HEK293 (cell line): ENCODE measurements around the gene HRC.

Experiments used
- GFI1B ChIP-seq: fragments of 450-650 bp; formaldehyde crosslinking; IDR thresholded peaks from 2 replicates; pipeline ENCODE4 v1.5.1; 2016; ENCODE audit warnings: missing biosample characterization, missing genetic modification characterization
- HOXA7 ChIP-seq: sonication (generic); formaldehyde crosslinking; IDR thresholded peaks from 2 replicates; pipeline ENCODE4 v1.8.1; 2022; ENCODE audit warnings: missing genetic modification reagents, borderline replicate concordance
- HOXC10 ChIP-seq: sonication (generic); formaldehyde crosslinking; IDR thresholded peaks from 2 replicates; pipeline ENCODE4 v1.8.1; 2023; ENCODE audit warnings: mild to moderate bottlenecking, missing genetic modification reagents
- KLF1 ChIP-seq: fragments of 450-650 bp; formaldehyde crosslinking; IDR thresholded peaks from 2 replicates; pipeline ENCODE4 v1.5.1; 2016; ENCODE audit warnings: missing biosample characterization, missing genetic modification characterization
- KLF16 ChIP-seq: fragments of 450-650 bp; formaldehyde crosslinking; IDR thresholded peaks from 2 replicates; pipeline ENCODE4 v1.5.1; 2017; ENCODE audit warnings: missing biosample characterization, missing genetic modification characterization
- OSR2 ChIP-seq: fragments of 450-650 bp; formaldehyde crosslinking; IDR thresholded peaks from 2 replicates; pipeline ENCODE4 v1.5.1; 2016; ENCODE audit warnings: missing biosample characterization, missing genetic modification characterization
- PRDM10 ChIP-seq: fragments of 450-650 bp; formaldehyde crosslinking; IDR thresholded peaks from 2 replicates; pipeline ENCODE4 v1.5.1; 2016; ENCODE audit warnings: missing biosample characterization, missing genetic modification characterization
- SETDB1 ChIP-seq: IDR thresholded peaks from one replicate; pipeline ENCODE4 v1.6.1; 2017; ENCODE audit warnings: mild to moderate bottlenecking, low read length, moderate library complexity, mixed read lengths; ENCODE audit not compliant: insufficient read length
- ZBTB17 ChIP-seq: fragments of 450-650 bp; formaldehyde crosslinking; IDR thresholded peaks from 2 replicates; pipeline ENCODE4 v1.5.1; 2016; ENCODE audit warnings: missing biosample characterization, missing genetic modification characterization
- ZBTB20 ChIP-seq: fragments of 450-650 bp; formaldehyde crosslinking; IDR thresholded peaks from 2 replicates; pipeline ENCODE4 v1.5.1; 2016; ENCODE audit warnings: missing biosample characterization, missing genetic modification characterization
- ZFP41 ChIP-seq: fragments of 450-650 bp; formaldehyde crosslinking; IDR thresholded peaks from 2 replicates; pipeline ENCODE4 v1.5.1; 2016; ENCODE audit warnings: missing biosample characterization, missing genetic modification characterization, borderline replicate concordance
- ZNF157 ChIP-seq: fragments of 450-650 bp; formaldehyde crosslinking; IDR thresholded peaks from 2 replicates; pipeline ENCODE4 v1.5.1; 2016; ENCODE audit warnings: missing biosample characterization, missing genetic modification characterization
- ZNF202 ChIP-seq: fragments of 450-650 bp; formaldehyde crosslinking; IDR thresholded peaks from 2 replicates; pipeline ENCODE4 v1.5.1; 2016; ENCODE audit warnings: missing biosample characterization, missing genetic modification characterization, borderline replicate concordance
- ZNF23 ChIP-seq: fragments of 450-650 bp; formaldehyde crosslinking; IDR thresholded peaks from 2 replicates; pipeline ENCODE4 v1.5.1; 2016; ENCODE audit warnings: missing biosample characterization, missing genetic modification characterization, borderline replicate concordance
- ZNF266 ChIP-seq: fragments of 450-650 bp; formaldehyde crosslinking; IDR thresholded peaks from 2 replicates; pipeline ENCODE4 v1.5.1; 2016; ENCODE audit warnings: missing biosample characterization, missing genetic modification characterization, low read depth
- ZNF354C ChIP-seq: fragments of 450-650 bp; formaldehyde crosslinking; IDR thresholded peaks from 2 replicates; pipeline ENCODE4 v1.5.1; 2016; ENCODE audit warnings: missing biosample characterization, missing genetic modification characterization, low read depth, borderline replicate concordance
- ZNF366 ChIP-seq: fragments of 450-650 bp; formaldehyde crosslinking; conservative IDR thresholded peaks from 2 replicates; pipeline ENCODE4 v1.5.1; 2016; ENCODE audit warnings: missing biosample characterization, missing genetic modification characterization
- ZNF394 ChIP-seq: fragments of 450-650 bp; formaldehyde crosslinking; IDR thresholded peaks from 2 replicates; pipeline ENCODE4 v1.5.1; 2016; ENCODE audit warnings: missing biosample characterization, missing genetic modification characterization, mild to moderate bottlenecking, moderate library complexity, borderline replicate concordance
- ZNF404 ChIP-seq: fragments of 450-650 bp; formaldehyde crosslinking; IDR thresholded peaks from 2 replicates; pipeline ENCODE4 v1.5.1; 2017; ENCODE audit warnings: missing biosample characterization, missing genetic modification characterization
- ZNF416 ChIP-seq: fragments of 450-650 bp; formaldehyde crosslinking; IDR thresholded peaks from 2 replicates; pipeline ENCODE4 v1.5.1; 2016; ENCODE audit warnings: missing biosample characterization, missing genetic modification characterization
- ZNF488 ChIP-seq: fragments of 450-650 bp; formaldehyde crosslinking; IDR thresholded peaks from 2 replicates; pipeline ENCODE4 v1.5.1; 2016; ENCODE audit warnings: missing biosample characterization, missing genetic modification characterization
- ZNF529 ChIP-seq: fragments of 450-650 bp; formaldehyde crosslinking; IDR thresholded peaks from 2 replicates; pipeline ENCODE4 v1.5.1; 2017; ENCODE audit warnings: missing genetic modification characterization, missing biosample characterization; ENCODE audit not compliant: insufficient replicate concordance
- ZNF544 ChIP-seq: fragments of 450-650 bp; formaldehyde crosslinking; IDR thresholded peaks from 2 replicates; pipeline ENCODE4 v1.5.0; 2017; ENCODE audit warnings: missing biosample characterization, missing genetic modification characterization
- ZNF561 ChIP-seq: fragments of 450-650 bp; IDR thresholded peaks from 2 replicates; pipeline ENCODE4 v1.5.1; 2018; ENCODE audit warnings: missing biosample characterization, missing genetic modification characterization, borderline replicate concordance
- ZNF585B ChIP-seq: fragments of 450-650 bp; formaldehyde crosslinking; IDR thresholded peaks from 2 replicates; pipeline ENCODE4 v1.5.1; 2016; ENCODE audit warnings: missing biosample characterization, missing genetic modification characterization
- ZNF600 ChIP-seq: fragments of 450-650 bp; formaldehyde crosslinking; IDR thresholded peaks from 2 replicates; pipeline ENCODE4 v1.5.1; 2016; ENCODE audit warnings: missing biosample characterization, missing genetic modification characterization
- ZNF645 ChIP-seq: fragments of 450-650 bp; formaldehyde crosslinking; IDR thresholded peaks from 2 replicates; pipeline ENCODE4; 2016; ENCODE audit warnings: missing biosample characterization, missing genetic modification characterization
- ZNF670 ChIP-seq: fragments of 450-650 bp; formaldehyde crosslinking; IDR thresholded peaks from 2 replicates; pipeline ENCODE4 v1.5.1; 2016; ENCODE audit warnings: missing biosample characterization, missing genetic modification characterization, low read depth
- ZNF707 ChIP-seq: fragments of 450-650 bp; formaldehyde crosslinking; IDR thresholded peaks from 2 replicates; pipeline ENCODE4 v1.5.1; 2016; ENCODE audit warnings: missing biosample characterization, missing genetic modification characterization
- ZNF785 ChIP-seq: fragments of 450-650 bp; formaldehyde crosslinking; IDR thresholded peaks from 2 replicates; pipeline ENCODE4 v1.5.1; 2016; ENCODE audit warnings: missing biosample characterization, missing genetic modification characterization
- TF ChIP-seq, protein P1 (sequence below): fragments of 450-650 bp; formaldehyde crosslinking; IDR thresholded peaks from 2 replicates; pipeline ENCODE4 v1.5.1; 2016; ENCODE audit warnings: missing biosample characterization, missing genetic modification characterization

Gene HRC

GRCh38 chr19:49128545-49129237, 26.5 kb downstream of the HRC start (continued):
- TF ChIP-seq HOXA7 (CRISPR knock-in tag) (no peak), ZNF600 (tag by site-specific recombination) (no peak), ZNF785 (no peak), ZBTB20 (no peak), ZNF488 (tag by site-specific recombination) (no peak), ZNF366 (tag by site-specific recombination) (peak; percentile 48; the same call in 1 of the 2 replicates), ZFP41 (tag by site-specific recombination) (no peak), ZNF416 (tag by site-specific recombination) (no peak), ZNF585B (no peak), ZNF645 (tag by site-specific recombination) (no peak), KLF1 (tag by site-specific recombination) (no peak), ZNF670 (tag by site-specific recombination) (no peak), ZBTB17 (tag by site-specific recombination) (peak; percentile 46; the same call in 1 of the 2 replicates), PRDM10 (tag by site-specific recombination) (0 out of 2 replicates have a peak, but pooled peaks have one; percentile 4), ZNF544 (tag by site-specific recombination) (no peak), GFI1B (tag by site-specific recombination) (no peak), ZNF394 (tag by site-specific recombination) (no peak), ZNF157 (no peak), ZNF707 (tag by site-specific recombination) (no peak), ZNF202 (tag by site-specific recombination) (no peak), ZNF561 (no peak), ZNF404 (tag by site-specific recombination) (no peak), KLF16 (tag by site-specific recombination) (no peak), ZNF266 (tag by site-specific recombination) (no peak), ZNF23 (tag by site-specific recombination) (no peak), SETDB1 (no peak), ZNF354C (no peak), OSR2 (tag by site-specific recombination) (no peak), ZNF529 (tag by site-specific recombination) (no peak), HOXC10 (CRISPR knock-in tag) (no peak)
- TF ChIP-seq, protein P1, sequence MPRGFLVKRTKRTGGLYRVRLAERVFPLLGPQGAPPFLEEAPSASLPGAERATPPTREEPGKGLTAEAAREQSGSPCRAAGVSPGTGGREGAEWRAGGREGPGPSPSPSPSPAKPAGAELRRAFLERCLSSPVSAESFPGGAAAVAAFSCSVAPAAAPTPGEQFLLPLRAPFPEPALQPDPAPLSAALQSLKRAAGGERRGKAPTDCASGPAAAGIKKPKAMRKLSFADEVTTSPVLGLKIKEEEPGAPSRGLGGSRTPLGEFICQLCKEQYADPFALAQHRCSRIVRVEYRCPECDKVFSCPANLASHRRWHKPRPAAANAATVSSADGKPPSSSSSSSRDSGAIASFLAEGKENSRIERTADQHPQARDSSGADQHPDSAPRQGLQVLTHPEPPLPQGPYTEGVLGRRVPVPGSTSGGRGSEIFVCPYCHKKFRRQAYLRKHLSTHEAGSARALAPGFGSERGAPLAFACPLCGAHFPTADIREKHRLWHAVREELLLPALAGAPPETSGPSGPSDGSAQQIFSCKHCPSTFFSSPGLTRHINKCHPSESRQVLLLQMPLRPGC = no peak
